NCI-H524 (cell line): ENCODE results near the gene SLC26A1.

ENCODE experiments used
- DNase-seq, 2 experiments: peaks; one replicate each; lab custom pipeline; 2025; lab: John Stamatoyannopoulos, UW

Gene SLC26A1

DNA sequence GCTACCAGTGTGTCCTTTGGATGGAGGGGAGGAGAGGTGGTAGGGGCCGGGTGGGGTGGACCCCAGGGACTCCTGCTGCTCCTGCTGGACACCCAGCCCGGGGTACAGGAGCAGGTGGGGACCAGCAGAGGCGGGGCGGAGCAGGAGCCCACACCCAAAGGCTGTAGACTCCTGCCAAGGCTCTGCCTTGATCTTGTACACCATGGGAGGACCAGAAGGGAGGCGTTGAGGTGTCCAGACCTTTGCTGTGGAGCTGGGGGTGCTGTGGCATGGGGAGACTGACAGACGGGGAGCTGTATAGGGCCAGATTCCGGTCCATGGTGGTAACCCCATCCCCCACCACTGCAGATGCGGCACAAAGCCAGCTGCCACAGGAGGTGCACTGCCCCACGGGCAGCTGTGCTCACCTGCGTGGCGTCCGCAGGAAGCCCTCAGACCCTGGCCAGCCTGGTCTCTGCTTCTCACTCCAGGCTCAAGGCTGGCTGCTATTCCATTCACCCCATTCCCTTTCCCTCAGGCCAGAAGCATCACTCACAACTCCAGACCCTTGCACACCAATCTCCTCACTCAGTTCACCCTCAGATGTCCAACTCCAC is 5.0 kb upstream of the SLC26A1 start:
- DNase-seq, result no peak

DNA sequence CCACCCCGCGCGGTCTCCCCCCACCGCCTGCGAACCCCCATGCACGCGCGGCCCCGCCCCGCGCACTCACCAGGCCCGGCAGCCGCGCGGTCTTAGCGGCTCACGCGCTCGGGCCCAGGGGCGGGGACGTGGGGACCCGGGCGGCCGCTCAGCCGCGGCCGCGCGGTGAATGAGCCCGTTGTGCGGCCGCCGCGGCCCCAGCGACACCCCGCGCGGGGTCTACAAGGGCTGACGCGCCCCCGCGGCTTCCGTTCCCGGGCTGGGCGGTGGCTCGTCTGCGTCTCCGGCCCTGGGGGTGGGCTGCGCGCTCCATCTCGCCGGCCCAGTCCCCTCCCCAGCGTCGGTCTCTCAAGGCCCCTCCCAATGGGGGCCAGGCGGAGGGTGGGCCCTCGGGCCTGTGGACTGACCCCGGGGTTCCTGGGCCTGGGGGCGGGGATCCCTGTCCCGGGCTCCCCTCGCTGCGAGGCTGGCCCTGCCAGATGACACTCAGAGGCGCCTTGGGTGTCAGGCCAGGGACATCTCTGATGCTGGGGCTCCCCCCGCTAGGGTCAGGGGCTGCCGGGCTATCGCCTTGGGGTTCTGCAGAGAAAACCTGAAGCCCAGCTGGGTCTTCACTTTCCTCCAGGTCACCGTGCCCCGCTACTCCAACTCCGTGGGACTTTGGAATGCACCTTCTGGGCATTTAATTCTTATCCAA is 4.3 kb upstream of the SLC26A1 start:
- DNase-seq, result peak in 1 of 2 experiments; percentile 23

DNA sequence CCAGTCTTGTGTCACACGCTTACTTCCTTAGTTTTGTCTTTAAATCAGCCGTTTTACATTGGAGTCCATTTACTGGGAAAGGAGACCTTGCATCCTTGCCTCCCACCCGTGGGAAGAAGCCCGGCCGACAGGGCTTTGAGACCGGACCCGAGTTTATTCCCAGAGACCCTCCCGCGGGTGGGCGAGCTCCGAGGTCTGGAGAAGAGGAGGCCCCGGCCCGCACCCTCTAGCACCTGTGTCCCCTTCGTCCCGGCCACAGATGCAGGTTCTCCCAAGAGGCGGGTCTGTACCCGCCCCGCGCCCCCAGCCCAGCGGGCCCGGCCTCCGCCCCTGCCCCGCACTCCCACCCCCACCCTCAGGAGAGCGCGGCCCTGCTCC is 3.8 kb upstream of the SLC26A1 start:
- no peak for DNase-seq

DNA sequence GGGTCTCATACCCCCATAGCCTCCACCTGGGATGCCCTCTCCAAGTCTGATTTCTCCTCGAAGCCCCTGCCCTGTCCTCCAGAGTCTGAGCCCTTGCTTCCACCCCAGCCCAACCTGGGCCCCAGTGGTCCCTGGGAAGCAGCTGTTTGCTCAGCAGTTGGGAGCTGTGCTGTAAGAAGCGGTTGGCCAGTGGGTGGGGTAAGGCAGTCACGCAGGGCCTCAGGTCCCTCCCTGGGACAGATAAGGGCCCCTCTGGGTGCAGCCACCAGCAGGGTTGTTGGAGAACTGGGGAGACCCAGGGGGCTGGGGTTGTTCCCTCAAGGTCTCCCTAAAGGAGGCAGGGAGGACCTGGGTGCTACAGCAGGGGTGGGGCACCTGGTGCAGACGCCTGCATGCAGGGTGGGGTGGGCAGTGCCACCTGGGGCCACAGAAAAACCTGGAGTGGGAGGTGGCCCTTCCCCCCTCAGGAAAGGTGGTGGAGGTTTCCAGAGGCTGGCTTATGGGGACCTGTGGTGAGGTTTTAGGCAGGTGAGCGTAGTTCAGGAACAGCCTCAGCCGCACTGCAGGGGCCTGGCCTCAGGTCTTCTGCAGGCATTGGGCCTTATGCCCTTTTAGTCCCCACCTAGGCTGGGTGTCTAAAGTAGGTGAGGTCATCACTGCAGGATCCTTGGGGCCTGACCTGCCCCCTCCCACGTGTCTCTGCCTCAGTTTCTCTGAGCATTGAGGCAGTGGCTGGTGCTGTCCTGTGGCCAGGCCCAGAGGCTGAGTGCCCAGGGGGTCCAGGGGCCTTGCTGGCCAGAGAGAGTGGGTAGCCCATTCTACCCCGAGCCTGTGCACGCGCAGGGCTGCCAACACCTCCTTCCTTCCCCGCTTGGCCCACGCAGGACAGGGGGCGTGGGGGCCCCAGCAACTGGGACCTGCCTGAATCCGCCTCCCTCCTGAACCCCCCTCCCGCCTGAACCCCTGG is 3.1 kb upstream of the SLC26A1 start:
- DNase-seq, result peak in 1 of 2 experiments; percentile 19

DNA sequence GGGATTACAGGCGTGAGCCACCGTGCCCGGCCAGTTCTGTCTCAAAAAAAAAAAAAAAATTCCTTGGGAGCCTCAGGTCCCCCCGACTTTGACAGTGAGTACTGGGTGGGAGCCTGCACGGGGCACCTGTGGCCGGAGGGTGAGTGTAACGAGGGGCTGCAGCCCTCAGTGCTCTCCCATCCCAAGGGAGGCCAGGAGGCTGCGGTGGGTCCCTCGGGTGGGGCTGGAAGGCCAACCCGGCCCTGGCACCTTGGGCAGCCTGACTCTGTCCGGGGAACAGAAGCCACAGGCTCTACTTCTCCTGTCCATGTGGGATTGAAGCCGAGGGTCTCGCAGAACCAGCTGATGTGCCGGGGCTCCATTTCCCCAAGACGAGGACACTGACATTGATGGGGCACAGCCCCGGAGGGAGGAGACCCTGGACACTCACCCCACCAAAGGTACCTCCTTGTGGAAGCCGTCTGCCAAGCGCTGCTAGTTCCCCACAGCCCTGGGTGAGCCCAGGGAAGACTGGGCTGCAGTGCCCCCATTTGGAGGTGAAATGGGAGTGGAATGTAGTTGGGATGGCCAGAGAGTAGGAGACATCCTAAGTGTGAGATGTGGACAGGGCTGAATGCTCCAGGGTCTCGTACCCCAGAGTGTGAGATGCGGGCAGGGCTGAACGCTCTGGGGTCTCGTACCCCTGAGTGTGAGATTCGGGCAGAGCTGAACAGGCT is 2.3 kb upstream of the SLC26A1 start:
- DNase-seq, result no peak

DNA sequence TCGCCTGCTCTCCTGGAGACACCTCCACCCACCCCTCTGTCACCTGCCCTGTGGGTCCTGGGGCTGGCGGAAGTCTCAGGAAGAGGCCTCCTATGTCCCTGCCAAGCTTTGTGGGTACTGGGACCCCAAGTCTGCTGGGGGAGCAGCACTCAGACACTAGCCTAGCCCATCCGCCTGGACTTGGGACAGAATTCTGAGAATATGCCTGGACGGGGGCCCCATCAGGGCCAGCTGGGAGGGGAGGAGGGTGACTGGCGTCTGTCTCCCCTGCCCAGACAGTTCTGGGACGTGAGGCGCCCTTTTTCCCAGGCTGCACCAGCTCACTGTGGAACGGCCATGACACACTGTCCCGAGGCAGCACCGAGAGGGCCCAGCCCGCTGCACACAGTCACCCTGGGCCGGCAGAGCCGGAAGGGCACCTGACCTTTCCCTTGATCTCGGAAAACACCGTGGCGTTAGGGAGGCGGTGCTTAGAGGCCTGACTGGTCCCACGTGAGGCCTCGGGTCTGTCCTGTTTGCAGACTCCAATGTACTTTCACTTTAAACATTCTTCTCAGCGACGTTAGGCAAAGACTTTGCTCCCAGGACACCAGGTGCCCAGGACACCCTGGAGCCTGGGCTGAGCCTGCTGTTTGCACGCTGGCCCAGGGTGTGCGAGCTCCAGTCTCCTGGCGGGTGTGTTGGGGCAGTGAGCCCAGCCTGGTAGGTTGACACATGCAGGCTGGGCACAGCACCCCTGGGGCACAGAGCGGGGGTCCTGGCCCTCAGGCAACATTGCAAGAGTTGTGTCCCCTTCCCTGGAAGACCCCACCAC is 700 bp downstream of the SLC26A1 start:
- no peak for DNase-seq

DNA sequence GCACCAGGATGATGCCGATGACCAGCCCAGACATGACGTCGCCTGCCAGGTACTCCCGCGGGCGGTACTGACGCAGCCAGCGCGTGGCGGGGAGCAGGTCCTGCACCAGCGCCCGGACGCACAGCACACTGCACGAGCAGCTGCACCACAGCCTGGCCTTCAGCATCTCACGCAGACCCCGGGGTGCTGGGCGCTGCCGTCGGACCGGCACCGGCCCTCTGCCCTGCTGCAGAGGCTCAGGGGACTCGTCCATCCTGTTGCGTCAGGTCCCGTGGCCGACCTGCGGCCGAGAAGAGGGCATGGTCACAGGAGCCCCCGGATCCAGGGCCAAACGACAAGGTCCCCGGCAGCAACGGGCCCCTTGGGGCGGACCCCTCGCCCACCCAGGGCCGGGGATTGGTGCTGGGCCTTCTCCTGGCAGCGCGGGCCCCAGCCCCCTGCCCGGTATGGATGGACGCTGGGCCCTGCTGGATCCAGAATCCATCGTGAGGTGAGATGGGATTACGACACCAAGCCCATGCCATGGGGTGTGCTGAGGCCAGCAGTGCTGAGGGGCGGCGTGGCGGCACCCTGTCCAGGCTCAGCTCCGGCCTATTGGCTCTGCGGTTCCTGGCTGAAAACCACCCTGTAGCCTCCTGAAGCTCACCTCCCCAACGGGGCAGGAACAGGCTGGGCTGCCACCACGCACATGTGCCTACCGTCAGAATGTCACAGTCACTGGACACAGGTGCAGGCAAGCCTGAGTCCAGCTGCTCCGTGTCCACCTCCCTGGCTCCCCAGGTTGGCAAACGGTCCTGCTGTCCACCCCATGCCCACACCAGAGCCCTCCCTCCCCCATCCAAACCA is 1.5 kb downstream of the SLC26A1 start:
- DNase-seq, result no peak

DNA sequence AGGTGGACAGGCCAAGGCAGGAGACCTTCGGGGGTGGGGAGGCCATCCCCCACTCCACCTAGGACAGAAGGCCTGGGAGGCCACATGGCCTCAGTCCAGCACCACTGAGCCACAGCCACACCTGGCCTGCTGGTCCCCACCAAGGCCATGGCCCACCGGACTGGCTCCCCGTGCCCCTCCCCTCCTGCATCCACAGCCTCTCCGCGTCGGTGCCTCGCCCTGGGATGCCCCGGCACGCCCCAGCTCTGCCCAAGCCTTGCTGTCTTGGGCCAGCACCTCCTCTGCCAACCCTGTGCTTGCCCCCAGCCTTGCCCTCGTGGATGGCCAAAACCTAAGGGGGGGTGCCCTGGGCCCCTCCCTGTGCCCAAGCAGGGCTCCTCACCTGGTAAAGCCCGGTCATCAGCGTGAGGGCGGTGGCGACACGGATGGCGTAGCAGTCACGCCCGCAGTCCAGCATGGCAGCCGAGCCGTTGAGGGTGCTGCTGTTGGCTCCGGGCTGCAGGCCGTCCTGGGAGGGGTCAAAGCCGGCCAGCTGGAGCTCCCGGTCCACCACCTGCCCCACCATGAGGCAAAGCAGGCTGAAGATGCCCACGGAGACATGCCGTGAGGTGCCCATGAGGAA is 2.3 kb downstream of the SLC26A1 start:
- no peak for DNase-seq

DNA sequence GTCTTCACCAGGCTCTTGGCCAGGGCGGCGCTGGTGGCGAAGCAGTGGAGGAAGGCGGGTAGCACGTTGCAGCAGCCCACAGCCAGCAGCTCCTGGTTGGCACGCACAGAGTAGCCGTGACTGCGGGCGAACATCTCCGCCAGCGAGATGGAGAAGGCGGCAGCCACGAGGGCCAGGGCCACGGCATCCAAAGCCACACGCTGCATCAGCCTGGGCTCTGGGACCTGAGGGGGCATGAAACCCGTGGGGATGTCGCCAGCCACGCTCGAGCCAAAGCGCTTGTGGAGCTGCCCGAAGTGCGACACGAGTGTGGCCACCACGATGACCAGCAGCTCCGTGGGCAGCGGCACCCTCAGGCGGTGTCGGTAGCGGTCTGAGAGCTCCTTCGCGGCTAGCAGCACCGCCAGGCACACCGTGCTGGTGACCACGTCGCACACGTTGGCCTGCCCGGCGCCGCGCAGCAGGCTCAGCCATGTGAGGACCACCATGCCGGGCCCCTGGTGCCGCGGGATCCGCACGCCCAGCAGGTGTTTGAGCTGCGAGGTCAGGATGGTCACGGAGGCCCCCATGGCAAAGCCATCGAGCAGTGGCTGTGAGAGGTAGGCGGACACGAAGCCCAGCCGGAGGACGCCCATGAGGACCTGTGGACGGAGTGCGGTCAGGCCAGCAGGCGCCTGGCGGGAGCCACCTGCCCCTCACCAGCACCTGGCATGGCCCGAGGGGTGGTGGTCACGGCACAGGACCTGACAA is 3.3 kb downstream of the SLC26A1 start:
- DNase-seq, result no peak

DNA sequence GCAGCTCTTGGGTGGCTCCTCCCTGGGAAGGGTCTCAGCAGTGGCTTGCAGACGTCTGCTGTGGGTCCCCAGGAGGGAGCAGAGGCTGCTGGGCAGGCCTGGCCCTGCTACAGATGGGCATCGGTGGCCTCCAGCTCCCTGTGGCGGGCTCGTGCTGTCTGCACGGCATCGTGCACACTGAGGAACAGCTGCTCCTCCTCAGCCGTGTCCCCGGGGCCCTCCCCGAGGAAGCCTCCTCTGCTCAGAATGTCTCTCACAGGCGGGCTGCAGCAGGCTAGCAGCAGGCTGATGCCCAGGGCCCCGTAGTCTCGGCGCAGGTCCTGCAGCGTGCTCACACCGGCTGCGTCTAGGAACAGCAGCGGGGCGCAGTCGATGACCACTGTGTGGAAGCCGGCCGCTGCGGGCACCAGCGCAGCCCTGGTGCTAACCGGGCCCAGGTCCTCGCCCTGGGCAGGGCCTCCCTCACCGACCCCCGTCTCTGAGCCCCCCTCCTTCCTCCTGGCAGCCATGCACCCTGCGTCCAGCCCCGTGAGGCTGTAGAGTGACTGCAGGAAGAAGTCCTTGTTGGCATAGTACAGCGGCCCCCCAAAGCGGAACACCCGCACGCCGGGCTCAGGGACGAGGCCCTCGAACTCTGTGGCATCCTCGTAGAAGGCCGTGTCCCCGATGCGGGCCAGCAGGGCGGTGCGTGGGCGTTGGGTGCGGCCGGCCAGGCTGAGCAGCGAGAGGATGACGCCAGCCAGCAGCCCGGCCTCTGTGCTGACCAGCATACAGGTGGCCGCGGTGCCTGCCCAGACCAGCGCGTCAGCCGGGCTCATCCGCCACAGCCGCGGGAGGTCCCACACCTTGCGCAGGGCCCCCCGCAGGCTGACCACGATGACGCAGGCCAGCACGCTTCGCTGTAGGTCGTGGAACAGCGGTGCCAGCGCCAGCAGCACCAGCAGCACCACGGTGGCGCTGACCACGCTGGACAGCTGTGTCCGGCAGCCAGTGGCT is 4.2 kb downstream of the SLC26A1 start:
- DNase-seq, result peak in 1 of 2 experiments; percentile 37

DNA sequence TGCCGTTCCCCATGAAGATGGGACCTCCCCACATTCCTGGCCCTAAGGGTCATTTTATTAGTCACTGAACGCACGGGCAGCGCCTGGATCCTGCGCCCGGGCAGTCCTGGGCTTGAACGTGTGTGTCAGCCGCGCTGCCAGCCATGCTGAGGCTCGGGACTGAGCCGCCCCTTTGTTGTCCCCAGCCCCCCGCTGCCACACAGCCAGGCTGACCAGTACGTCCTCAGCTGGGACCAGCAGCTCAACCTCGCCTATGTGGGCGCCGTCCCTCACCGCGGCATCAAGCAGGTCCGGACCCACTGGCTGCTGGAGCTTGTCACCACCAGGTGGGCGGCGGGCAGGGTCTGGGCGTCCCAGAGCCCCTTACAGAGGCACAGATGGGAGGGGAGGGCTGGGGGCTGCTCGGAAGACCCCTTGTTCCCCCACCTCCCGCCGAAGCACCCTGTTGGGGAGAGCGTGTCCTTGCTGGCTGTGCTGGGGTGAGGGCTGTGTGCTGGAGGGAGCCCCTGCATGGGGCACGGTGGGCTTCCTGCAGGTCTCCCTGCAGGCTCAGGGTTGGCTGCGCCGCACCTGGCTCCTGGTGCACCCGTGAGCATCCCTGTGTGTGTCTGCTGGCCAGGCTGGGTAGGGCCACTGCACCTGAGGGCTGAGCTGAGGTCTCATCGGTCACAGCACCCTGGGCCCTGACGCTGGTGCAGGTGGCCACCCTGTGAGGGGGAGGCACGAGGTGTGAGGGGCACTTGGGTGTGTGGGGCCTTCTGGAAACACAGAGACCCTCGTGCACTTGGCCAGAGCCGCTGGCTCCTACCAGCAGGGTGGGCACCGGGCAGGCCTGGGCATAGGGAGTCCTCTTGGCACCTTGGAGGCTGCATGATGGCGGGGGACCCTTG is 5.3 kb downstream of the SLC26A1 start:
- no peak for DNase-seq

DNA sequence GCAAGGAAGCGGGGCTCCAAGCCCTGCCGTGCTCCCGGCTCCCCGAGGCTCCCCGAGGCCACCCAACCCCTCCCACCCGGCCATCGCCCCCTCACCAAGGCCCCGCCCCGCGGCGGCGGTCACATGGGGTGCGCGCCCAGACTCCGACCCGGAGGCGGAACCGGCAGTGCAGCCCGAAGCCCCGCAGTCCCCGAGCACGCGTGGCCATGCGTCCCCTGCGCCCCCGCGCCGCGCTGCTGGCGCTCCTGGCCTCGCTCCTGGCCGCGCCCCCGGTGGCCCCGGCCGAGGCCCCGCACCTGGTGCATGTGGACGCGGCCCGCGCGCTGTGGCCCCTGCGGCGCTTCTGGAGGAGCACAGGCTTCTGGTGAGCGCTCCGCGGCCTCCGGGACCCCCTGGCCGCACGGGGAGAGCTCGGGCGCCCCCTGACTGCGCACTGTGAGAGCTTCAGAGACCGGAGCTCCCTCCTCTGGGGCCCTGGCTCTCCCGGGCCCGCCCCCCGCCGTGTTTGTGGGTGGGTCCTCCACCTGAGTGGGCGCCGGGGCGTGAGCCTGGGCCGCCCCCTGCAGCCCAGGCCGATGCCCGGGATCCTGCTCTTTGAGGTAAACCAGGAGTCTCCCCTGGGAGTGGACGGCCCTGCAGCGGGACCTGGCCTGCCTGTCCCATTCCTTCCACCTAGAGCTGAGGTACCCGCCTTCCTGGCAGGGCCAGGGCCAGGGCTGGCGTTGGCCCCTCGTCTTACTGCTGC is 6.2 kb downstream of the SLC26A1 start, which contains the start of gene IDUA:
IDUA (plus strand) TSS at position 166 of the 745 bp plus-strand sequence; CDS start at position 207, 41 bp downstream.
- DNase-seq, result peak; percentile 59 to 81

DNA sequence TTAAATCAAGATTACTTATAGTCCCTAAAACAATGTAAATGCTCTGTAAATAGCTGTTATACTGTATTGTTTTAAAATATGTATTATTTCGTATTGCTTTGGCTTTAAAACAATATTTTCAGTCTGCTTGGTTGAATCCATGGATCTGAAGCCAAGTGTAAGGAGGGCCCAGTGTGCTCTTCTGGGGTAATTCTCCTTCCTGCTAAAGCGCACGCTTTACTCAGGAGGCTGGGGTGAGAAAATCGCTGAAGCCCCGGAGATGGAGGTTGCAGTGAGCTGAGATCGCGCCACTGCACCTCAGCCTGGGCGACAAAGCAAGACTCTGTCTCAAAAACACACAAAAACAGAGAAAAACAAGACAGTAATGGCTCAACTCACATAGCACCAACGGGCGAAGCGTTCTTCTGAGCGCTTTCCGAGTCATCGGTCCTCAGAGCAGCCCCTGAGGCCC is 6.8 kb downstream of the SLC26A1 start:
- peak in 1 of 2 experiments; percentile 57 for DNase-seq

DNA sequence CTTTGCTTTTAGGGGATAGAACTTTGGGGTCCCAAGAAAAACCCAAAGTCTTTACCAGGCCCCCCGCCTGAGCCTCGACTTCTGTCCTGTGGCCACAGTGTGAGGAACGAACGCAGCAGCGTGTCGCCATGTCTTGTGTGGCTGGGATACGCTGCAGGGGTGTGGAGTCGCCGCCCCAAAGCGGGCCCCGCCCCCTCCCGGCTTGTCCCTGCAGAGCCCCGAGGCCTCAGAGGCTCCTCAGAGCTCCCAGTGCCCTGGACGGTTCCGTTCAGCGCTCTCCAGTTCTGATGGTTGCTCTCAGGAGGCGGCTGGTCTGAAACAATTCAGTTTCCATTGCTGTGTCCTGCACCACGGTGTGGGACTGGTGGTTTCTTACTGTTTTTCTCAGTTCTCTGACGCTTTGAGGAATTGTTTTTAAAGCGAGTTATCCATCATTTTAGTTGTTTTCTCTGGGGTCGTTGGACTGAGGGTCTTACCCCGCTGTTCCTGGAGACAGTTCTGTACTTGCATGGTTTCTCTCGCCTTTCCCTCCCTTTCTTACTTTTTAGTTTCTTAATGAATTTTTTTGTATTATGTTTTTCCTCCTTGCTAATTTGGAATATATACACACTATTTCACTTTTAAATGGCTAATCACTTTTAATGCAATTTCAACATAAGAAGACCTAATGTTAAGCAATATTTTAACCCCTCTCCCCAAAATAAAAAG is 7.9 kb downstream of the SLC26A1 start:
- no peak for DNase-seq
